GM12801 (cell line): ENCODE measurements around the gene IKBKG.

Experiments
- TF ChIP-seq, protein P1 (sequence below): IDR thresholded peaks from one replicate; pipeline ENCODE4 v1.5.1; 2011; ENCODE audit warnings: control low read depth; ENCODE audit not compliant: insufficient read length; ENCODE audit errors: extremely low read depth

IKBKG gene, protein sequence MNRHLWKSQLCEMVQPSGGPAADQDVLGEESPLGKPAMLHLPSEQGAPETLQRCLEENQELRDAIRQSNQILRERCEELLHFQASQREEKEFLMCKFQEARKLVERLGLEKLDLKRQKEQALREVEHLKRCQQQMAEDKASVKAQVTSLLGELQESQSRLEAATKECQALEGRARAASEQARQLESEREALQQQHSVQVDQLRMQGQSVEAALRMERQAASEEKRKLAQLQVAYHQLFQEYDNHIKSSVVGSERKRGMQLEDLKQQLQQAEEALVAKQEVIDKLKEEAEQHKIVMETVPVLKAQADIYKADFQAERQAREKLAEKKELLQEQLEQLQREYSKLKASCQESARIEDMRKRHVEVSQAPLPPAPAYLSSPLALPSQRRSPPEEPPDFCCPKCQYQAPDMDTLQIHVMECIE

DNA sequence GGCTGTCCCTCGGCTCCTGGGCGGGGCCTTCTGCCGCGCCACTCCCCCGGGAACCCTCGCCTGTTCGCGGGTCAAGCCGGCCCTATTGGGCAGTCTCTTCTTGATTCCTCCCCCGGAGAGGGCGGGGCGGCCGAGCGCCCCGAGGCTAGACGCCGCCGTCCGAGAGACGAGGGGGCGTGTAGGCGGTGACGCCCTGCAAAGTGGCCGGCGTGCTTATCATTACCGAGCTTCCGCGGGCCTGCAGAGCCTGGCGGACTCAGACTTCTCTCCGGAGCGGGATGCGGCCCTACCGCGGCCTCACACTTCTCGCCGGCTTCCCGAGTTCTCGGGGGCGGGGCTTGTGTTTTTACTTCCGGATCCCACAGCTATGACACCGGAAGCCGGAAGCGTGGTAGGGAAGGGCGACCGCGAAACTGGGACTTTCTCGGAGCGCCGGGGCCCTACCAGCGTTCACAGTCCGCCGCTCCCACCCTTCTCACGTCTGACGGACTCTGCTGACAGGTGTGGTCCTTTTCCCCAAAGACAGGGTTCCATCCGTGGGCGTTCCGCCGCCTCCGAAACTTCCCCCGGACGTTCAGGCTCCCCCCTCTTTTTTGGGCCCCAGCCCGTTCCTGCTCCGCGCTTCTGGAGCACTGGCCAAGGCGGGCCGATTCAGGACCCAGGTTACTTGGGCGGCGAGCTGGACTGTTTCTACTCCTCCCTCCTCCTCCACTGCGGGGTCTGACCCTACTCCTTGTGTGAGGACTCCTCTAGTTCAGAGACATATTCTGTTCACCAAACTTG, at the start of gene IKBKG:
Gene IKBKG (plus strand): TSS at position 376 of the 783 bp plus-strand sequence. CDS start 4,383 bp downstream, outside the sequence.
- TF ChIP-seq, protein P1, sequence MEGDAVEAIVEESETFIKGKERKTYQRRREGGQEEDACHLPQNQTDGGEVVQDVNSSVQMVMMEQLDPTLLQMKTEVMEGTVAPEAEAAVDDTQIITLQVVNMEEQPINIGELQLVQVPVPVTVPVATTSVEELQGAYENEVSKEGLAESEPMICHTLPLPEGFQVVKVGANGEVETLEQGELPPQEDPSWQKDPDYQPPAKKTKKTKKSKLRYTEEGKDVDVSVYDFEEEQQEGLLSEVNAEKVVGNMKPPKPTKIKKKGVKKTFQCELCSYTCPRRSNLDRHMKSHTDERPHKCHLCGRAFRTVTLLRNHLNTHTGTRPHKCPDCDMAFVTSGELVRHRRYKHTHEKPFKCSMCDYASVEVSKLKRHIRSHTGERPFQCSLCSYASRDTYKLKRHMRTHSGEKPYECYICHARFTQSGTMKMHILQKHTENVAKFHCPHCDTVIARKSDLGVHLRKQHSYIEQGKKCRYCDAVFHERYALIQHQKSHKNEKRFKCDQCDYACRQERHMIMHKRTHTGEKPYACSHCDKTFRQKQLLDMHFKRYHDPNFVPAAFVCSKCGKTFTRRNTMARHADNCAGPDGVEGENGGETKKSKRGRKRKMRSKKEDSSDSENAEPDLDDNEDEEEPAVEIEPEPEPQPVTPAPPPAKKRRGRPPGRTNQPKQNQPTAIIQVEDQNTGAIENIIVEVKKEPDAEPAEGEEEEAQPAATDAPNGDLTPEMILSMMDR = no peak

DNA sequence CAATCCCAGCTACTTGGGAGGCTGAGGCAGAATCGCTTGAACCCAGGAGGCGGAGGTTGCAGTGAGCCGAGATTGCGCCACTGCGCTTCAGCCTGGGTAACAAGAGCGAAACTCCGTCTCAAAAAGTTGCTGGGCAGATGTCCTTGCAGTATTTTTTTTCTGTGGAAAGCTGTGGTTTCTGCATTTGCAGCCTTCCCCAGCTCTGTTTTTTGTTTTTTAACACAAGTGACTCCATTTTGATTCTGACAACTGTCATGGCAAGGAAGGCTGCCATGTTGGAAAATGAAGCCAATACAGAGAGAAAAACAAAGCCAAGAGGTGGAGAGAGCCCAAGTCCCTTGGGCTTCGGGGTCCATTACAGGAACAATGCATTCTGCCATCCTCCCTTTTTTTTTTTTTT, 45.3 kb upstream of the IKBKG start:
- TF ChIP-seq, protein P1 = no peak

DNA sequence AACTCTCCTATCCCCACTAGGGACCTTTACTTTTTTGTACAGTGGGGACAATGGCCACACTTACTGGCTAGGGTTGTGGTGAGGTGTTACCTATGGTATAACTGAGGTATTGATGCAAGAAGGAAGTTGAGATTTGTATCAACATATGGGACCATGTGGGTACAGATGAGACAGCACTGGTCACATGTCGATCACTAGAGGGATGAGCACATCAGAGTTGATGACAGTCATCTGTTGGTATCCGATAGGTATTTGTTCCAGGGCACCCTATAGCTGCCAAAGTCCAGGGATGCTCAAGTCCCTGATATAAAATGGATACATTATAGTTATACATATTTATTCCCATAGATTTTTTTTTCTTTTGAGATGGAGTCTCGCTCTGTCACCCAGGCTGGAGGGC, 44.4 kb upstream of the IKBKG start:
- TF ChIP-seq, protein P1 = no peak

DNA sequence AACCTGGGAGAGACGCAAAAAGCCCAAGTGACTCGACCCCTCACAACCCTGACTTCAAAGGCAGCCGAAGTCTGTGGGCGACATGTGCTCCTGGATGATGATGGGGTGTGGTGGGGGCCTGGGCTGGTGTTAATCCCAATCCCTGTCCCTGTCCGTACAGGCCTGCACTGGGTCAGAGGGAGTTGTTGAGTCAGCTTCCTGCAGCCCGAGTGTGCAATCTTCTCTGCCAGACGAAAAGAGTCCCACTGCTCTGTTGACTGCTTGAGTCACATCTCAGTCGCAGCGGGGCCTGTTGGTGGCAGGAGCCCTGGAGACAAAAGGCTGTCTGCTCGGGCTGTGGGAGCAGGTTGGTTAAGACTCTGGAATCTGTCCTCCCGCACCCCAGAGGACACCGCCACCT, 41.7 kb upstream of the IKBKG start:
- TF ChIP-seq, protein P1 = no peak

DNA sequence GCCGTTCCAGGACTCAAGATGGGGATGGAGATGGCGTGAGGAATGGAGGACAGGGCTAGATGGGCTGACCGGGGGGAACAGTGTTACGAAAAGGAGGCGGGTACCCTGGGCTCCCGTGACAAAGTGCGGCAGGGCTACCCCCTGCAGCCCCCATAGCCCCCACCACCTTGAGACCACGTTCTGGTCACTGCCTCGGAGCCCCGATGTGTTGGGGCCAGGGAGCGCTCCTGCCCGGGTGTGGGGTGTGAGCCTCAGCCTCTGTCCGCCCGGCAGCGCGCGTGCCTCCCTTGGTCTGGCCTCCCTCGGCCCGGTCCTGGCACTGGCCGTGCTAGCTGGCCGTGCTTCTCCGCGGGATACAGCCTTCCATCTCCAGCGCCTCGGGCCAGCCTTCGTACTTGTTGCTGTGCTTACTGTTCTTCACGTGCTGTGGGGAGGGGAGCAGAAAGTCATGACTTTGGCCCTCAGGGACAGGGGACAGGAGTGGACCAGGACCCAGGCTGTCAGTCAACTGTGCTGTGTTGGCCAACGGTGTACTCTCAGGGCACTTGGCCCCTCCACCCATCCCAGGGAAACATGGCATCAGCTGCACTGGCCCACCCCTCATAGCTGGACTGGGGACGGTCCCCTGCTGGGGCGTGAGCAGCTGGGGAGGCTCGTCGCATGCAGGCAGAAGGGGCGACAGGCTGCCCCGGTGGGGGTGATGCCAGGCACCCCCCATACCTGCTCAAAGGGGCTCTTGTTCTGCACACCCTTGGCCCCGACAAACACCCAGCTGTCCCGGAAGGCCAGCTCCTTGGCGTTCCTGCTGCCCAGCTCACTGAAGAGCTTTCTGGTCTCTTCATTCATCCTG, 40.7 kb upstream of the IKBKG start:
- TF ChIP-seq, protein P1 = no peak

DNA sequence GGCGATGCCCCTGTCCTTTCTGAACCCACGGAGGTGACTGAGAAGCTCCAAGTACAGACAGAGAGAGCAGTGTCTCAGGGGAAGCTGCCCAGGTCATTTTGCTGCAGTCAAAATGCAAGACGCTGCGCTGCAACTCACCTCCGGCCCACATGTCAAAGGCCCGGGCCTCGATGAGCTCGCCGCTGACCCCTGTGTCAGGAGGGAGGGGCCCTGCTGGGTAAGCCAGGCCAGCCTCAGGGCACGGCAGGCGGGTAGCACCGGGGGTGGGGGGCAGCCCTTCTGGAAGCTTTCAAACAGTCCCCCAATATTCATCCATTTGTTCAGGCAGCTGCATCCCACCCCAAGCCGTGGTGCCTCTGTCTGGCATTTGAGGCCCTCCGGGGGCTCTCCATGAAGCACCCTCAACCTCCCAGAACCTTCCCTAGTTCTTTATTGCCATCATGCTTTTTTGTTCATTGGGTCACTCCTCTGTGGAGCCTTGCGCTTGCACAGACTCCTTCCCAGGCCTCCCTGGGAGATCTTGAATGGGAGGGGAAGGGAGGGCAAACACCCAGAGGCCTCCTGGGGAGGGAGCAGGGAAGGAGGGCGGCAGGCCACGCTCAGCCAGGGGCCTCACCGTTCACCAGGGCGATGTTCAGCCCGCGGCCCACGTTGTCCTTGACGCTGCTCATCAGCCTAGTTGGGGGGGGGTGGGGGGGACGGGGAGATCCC, 39.6 kb upstream of the IKBKG start:
- TF ChIP-seq, protein P1 = no peak

DNA sequence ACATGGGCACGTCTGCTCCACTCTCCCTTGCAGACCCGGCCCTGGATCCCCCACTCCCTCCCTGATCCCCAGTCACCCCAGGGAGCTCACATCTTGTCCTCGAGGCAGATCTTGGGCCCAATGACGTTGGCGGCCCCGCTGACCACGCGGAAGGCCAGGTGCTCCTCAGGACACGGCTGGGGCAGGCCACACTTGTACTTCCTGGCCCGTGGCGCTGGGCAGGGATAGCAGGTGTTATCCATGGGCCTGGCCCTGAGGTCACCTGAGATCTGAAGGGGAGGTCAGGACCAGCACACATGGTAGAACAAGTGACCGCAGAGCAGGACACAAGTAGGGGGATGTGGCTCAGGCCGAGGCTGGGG, 39.1 kb upstream of the IKBKG start:
- TF ChIP-seq, protein P1 = no peak
